K562 (cell line): ENCODE data around the gene SERTAD2. TPM values are rescaled to one million over a fixed set of nuclear protein-coding genes. Genes with fewer than 3 reads are reported as not detected.

ENCODE experiments used
- BACH1 ChIP-seq: fragments of 200-800 bp; sonication (Bioruptor generic); IDR thresholded peaks from 2 replicates; pipeline ENCODE4 v1.6.1; 2016; ENCODE audit warnings: missing genetic modification characterization, missing compliant biosample characterization
- CCNT2 ChIP-seq: IDR thresholded peaks from 2 replicates; pipeline ENCODE4 v1.6.1; 2011; ENCODE audit warnings: borderline replicate concordance, low read depth, mild to moderate bottlenecking, moderate library complexity, mixed read lengths, low read length; ENCODE audit not compliant: insufficient read length; ENCODE audit errors: extremely low read depth
- MGA ChIP-seq: fragments of 450-650 bp; IDR thresholded peaks from 2 replicates; pipeline ENCODE4 v1.6.1; 2016; ENCODE audit warnings: mild to moderate bottlenecking, moderate library complexity
- MYNN ChIP-seq, 2 experiments: sonication (generic); formaldehyde crosslinking in 1 of 2; IDR thresholded peaks; 2 replicates each; pipeline versions ENCODE4 v1.5.0 to v1.6.1; 2016 to 2020; ENCODE audit warnings: antibody characterized with exemption in 1 of 2, missing genetic modification reagents in 1 of 2
- NEUROD1 ChIP-seq: fragments of 150-350 bp; IDR thresholded peaks from 2 replicates; pipeline ENCODE4 v1.6.1; 2014; ENCODE audit warnings: borderline replicate concordance, low read length, low read depth; ENCODE audit not compliant: partially characterized antibody
- POLR3A ChIP-seq: IDR thresholded peaks from 2 replicates; pipeline ENCODE4 v1.6.1; 2011; ENCODE audit warnings: borderline replicate concordance, mild to moderate bottlenecking, moderate library complexity; ENCODE audit not compliant: insufficient read length, insufficient read depth; ENCODE audit errors: extremely low read depth
- POU5F1 ChIP-seq: fragments of 150-350 bp; IDR thresholded peaks from 2 replicates; pipeline ENCODE4 v1.6.1; 2014; ENCODE audit warnings: borderline replicate concordance, low read length, low read depth, mild to moderate bottlenecking; ENCODE audit not compliant: partially characterized antibody
- SAFB2 ChIP-seq: fragments of 200-400 bp; formaldehyde crosslinking; IDR thresholded peaks from 2 replicates; pipeline ENCODE4 v1.6.1; 2018; ENCODE audit warnings: borderline replicate concordance, low read length, low read depth, moderate library complexity; ENCODE audit not compliant: severe bottlenecking
- SMARCC2 ChIP-seq: fragments of 450-650 bp; IDR thresholded peaks from 2 replicates; pipeline ENCODE4 v1.6.1; 2017; ENCODE audit warnings: antibody characterized with exemption, moderate library complexity, mild to moderate bottlenecking, low read depth
- ZNF384 ChIP-seq: IDR thresholded peaks from 2 replicates; pipeline ENCODE4 v1.6.1; 2012; ENCODE audit warnings: low read depth, low read length, improper control_type of control experiment
- ZNF445 ChIP-seq: fragments of 250-450 bp; sonication (Bioruptor Pico); IDR thresholded peaks from 2 replicates; pipeline ENCODE4 v1.4.0; 2020; ENCODE audit warnings: low read depth, mild to moderate bottlenecking, moderate library complexity
- ZNF780A ChIP-seq: fragments of 250-450 bp; sonication (Bioruptor Pico); IDR thresholded peaks from 2 replicates; pipeline ENCODE4 v1.5.0; 2021; ENCODE audit warnings: mild to moderate bottlenecking
- polyA plus RNA-seq, 8 experiments: library from polyadenylated mRNA; depleted of rRNA in 4 of 8; stranded (reverse) in 5 of 8; unstranded in 3 of 8; fragments of >200 nt; fragmentation: Nextera tagmentation in 2 of 8; fragmentation: Illumina TruSeq in 1 of 8; extraction: Ambion mirVana in 2 of 8; extraction: Trizol in 1 of 8; gene quantifications; 2 replicates each; pipeline versions ENCODE4 v1.2.1 to v1.2.3, GENCODE V29; 2011 to 2014; ENCODE audit warnings: inconsistent platforms in 1 of 8, missing spikeins in 1 of 8
- total RNA-seq, 7 experiments: library from RNA; depleted of rRNA in 6 of 7; stranded (reverse); fragments of >200 nt in 6 of 7; fragmentation: Illumina TruSeq in 2 of 7; extraction: Trizol in 2 of 7; gene quantifications; 2 replicates each; pipeline versions ENCODE4 v1.2.1 to v1.2.3, GENCODE V29; 2011 to 2021; ENCODE audit warnings: low replicate concordance in 1 of 7
- TF ChIP-seq, protein P1 (sequence below): sonication (generic); formaldehyde crosslinking; IDR thresholded peaks from 2 replicates; pipeline ENCODE4 v1.5.0; 2020; ENCODE audit warnings: missing genetic modification reagents

The SERTAD2 gene
- total and polyA plus RNA-seq, 9 of the 15 experiments (the other 6 are each of a cell fraction or from before 2014, with no cell fraction given): 3.0 to 12.5 (median 6.1) TPM

DNA sequence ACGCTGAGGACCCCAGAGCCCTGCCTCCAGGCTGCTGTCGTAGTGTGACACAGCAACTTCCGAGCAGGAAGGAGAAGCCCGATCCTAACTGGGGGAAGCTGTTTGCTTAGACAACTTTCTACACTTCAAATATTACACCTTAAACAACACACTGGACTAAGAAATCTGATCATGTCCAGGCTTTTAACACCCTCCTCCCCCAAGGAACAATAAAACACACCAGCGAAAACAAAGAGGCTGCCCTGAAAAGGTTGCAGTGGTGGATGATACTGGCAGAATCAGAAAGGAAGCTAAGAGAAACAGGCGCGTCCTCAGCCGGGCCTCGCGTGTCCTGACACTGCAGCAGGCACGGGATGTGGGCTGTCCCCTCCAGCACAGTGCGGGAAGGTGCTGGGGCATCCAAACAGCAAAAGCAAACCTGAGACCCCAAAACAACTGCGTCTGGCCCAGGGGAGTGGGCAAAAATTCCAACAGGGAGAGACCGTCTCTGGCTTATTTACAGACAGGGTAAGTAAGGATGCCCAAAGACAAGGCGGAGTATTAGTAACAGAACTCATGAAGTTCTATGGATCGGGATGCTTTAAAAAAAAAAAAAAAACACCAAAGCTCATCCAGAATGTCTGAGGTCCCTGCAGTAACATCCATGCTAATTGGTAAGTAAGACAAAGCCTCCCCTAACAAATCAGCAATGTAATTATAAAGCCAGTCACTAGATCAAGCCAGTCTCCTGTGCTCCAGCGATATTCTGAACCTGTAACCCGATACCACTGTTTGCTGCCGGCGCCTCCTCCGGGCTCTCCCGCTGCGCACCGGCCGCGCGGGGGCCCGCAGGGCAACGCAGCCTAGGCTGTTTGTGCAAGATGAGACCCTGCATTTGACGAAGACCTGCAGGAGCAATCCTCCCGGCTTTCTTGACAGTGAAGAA is 9.0 kb downstream of the SERTAD2 start (continued):
- no peak for TF ChIP-seq MGA
- TF ChIP-seq MYNN (IDR thresholded peaks at IDR 0.05): no peak
- TF ChIP-seq MYNN (CRISPR knock-in tag; IDR thresholded peaks at IDR 0.05): no peak
- TF ChIP-seq, protein P1, sequence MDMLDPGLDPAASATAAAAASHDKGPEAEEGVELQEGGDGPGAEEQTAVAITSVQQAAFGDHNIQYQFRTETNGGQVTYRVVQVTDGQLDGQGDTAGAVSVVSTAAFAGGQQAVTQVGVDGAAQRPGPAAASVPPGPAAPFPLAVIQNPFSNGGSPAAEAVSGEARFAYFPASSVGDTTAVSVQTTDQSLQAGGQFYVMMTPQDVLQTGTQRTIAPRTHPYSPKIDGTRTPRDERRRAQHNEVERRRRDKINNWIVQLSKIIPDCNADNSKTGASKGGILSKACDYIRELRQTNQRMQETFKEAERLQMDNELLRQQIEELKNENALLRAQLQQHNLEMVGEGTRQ (CRISPR knock-in tag): no peak
- TF ChIP-seq SMARCC2: peak; percentile 77; the same call in 1 of the 2 replicates
- TF ChIP-seq POLR3A: no peak
- TF ChIP-seq ZNF384: peak; percentile 54
- peak; percentile 41 for TF ChIP-seq NEUROD1
- TF ChIP-seq ZNF780A (CRISPR knock-in tag): no peak
- TF ChIP-seq POU5F1: no peak
- TF ChIP-seq BACH1 (tag): peak; percentile 64; the same call in 1 of the 2 replicates
- no peak for TF ChIP-seq SAFB2
- no peak for TF ChIP-seq ZNF445 (CRISPR knock-in tag)
- peak; percentile 97 for TF ChIP-seq CCNT2
